ENCODE measurements around the gene CLSTN2.
A peak's percentile ranks its signal among the peaks of the same experiment; 100 is the strongest.

CLSTN2 gene

DNA sequence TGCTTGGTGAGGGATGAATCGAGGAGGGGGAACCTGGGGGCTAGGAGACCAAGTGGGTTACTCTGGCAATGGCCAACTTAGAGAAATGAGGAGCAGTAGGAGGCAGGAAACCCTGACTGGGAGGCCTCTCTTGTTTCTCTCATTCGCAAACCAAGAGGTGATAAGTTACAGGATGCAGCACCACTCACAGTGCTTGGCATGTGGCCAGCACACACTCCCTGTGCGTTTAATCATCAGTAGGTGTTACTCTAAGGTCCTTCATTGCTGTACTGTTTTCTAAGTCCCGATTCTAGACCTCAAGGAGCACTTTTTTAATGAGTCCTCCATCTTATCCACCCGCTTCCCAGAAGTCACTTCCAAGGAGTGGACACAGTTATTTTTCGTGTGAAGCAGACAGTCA lies 428.8 kb downstream of the CLSTN2 start:
- in situ Hi-C loops (cut with MboI; ENCODE audit: low sequenced_read_pairs) = no loop called here
- no peaks in the 10 kb centered on the region for H3K27me3 ChIP-seq (ENCODE audit: low read depth)
- DNase-seq (ENCODE audit: low spot score in 2 of 2) = no peak
- no peaks in the 10 kb centered on the region for H3K4me1 ChIP-seq
- H3K9me3 ChIP-seq = no peaks in the 10 kb centered on the region
- no peaks in the 10 kb centered on the region for H3K36me3 ChIP-seq (replicated peaks)
- H3K4me3 ChIP-seq = no peak overlapping the region

DNA sequence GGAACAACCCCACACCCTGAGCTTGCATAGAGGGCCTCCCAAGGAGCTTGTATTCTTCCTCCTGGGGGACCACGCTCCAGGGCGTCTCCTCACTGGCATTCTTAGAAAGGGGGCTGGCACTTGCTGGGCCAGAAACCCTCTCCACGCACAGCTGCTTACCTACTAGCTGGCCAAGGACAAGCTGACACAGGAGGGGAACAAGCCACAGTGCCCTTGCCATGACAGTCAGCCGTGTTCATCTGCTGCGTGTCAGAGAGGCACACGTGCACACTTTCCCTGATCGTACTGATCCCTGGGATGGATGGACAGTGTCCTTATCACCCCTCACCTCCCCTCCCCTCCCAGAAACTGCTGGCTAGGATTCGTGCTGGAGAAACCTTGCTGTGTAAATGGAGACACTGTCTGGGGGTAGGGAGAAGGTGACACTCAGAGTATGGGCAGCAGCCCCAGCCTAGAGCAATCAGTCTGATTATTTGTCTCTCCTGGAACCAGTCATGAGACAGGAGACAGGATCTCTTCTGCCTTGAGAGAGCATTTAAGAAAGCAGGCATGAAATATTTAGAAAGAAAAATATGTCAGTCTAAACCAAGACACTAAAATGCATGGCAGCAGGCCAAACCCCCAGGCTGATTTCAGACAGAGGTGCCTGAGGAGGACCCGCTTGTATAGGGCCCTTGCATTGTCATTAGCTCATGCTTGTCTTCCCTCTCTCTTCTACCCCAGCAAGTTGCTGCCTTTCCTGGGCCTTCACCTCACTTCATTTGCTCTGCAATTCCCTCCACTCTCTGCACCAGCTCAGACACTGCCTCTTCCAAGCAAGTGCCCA lies 431.1 kb downstream of the CLSTN2 start:
- Histone ChIP-seq H3K4me3 (no peak overlapping the region), H3K27me3 (ENCODE audit: low read depth) (no peaks in the 10 kb centered on the region), H3K36me3 (replicated peaks) (no peaks in the 10 kb centered on the region), H3K9me3 (no peaks in the 10 kb centered on the region), H3K4me1 (no peaks in the 10 kb centered on the region)
- in situ Hi-C loops (cut with MboI; ENCODE audit: low sequenced_read_pairs) = no loop called here
- DNase-seq (ENCODE audit: low spot score in 2 of 2) = peak in 1 of 2 experiments; percentile 47

DNA sequence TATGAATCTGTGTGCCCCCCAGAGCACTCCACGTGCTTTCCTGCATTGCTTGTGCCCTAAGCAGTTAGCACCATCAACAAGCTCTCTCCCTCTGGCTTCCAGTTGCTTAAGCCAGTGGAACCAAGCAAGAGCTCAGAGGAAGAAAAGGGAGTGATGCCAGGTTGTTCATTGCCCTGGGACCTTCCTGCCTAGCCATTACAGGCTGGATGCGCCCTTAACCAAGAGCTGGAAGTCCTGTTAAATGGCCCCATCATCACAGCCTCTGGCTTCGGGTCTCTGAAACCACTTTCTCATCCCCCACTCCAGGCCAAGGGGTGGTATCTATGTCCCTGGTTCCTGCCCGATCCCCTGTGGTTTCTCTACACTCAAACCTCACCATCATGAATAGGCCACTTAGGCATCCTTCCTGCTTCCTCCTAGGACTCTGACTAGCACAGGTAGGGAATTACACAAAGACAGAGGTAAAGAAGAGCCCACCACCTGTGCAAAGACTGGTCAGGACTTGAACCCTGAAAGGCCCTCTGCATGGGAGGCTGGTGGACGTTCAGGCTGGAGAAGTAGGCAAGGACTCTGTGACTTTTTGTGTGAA lies 433.3 kb downstream of the CLSTN2 start:
- Histone ChIP-seq H3K36me3 (replicated peaks) (no peaks in the 10 kb centered on the region), H3K4me3 (no peak overlapping the region), H3K27me3 (ENCODE audit: low read depth) (no peaks in the 10 kb centered on the region), H3K9me3 (no peaks in the 10 kb centered on the region), H3K4me1 (no peaks in the 10 kb centered on the region)
- DNase-seq (ENCODE audit: low spot score in 2 of 2) = no peak
- in situ Hi-C loops (cut with MboI; ENCODE audit: low sequenced_read_pairs) = no loop called here

DNA sequence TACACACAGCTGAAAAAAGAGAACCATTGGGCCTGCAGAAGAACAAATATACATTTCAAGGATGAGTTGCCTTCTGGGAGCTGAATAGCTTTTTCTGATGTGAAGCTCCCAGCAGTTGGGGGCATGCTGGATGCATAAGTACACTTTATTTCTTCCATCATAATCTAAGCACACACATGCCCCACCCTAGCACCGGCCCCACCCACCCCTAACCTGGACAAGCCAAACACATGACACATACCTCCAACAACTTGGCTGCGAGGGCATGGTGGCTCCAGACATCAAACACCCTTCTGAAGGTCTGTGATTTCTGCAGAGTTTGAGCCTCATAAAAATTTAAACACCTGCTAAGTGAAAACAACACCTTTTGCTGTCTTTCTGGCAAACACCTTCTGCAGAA lies 435.7 kb downstream of the CLSTN2 start:
- DNase-seq (ENCODE audit: low spot score in 2 of 2) = no peak
- H3K4me3 ChIP-seq = no peak overlapping the region
- H3K36me3 ChIP-seq (replicated peaks) = no peaks in the 10 kb centered on the region
- no peaks in the 10 kb centered on the region for H3K27me3 ChIP-seq (ENCODE audit: low read depth)
- H3K4me1 ChIP-seq = no peaks in the 10 kb centered on the region
- H3K9me3 ChIP-seq = no peaks in the 10 kb centered on the region
- in situ Hi-C loops (cut with MboI; ENCODE audit: low sequenced_read_pairs) = no loop called here

DNA sequence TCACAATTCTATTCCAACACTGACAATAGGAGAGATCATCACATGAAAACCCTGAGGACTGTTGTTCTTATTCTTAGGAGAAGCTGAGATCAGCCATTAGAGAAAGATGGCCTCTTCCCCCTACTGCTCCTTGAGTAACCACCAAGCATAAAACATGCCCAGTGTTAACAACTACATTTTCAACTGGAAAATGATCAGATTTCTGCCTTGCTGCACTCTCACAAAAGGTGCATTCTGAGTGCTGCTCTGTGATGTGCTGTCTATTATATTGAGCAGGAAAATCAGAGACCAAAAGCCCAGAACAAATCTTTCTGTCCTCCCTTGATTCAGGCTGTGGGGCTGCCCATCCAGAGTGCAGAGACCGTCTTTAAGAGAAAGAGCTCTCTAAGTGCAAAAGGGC lies 438.2 kb downstream of the CLSTN2 start:
- Histone ChIP-seq H3K4me3 (no peak overlapping the region), H3K4me1 (no peaks in the 10 kb centered on the region), H3K27me3 (ENCODE audit: low read depth) (no peaks in the 10 kb centered on the region), H3K9me3 (no peaks in the 10 kb centered on the region), H3K36me3 (replicated peaks) (no peaks in the 10 kb centered on the region)
- DNase-seq (ENCODE audit: low spot score in 2 of 2) = no peak
- in situ Hi-C loops (cut with MboI; ENCODE audit: low sequenced_read_pairs) = no loop called here

DNA sequence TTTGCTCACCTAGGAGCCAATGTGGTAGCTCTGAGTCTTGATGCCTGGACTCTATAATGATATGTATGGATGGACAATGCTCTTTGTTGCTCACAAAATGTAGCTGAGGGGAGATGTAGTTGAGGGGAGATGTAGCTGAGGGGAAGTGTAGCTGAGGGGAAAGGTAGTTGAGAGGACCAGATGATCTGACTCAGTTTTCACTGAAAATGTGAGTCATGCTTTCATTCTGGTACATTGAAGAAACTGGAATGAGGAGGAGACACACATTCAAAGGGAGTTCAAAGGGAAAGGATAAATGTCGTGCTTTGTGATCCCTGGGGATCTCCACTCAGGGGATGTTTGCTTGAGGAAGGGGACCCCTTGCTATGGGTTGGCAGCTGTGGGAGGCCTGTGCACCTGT lies 440.0 kb downstream of the CLSTN2 start:
- no peaks in the 10 kb centered on the region for H3K4me1 ChIP-seq
- no peaks in the 10 kb centered on the region for H3K9me3 ChIP-seq
- in situ Hi-C loops (cut with MboI; ENCODE audit: low sequenced_read_pairs) = no loop called here
- no peak overlapping the region for H3K4me3 ChIP-seq
- no peaks in the 10 kb centered on the region for H3K36me3 ChIP-seq (replicated peaks)
- no peaks in the 10 kb centered on the region for H3K27me3 ChIP-seq (ENCODE audit: low read depth)
- DNase-seq (ENCODE audit: low spot score in 2 of 2) = no peak

DNA sequence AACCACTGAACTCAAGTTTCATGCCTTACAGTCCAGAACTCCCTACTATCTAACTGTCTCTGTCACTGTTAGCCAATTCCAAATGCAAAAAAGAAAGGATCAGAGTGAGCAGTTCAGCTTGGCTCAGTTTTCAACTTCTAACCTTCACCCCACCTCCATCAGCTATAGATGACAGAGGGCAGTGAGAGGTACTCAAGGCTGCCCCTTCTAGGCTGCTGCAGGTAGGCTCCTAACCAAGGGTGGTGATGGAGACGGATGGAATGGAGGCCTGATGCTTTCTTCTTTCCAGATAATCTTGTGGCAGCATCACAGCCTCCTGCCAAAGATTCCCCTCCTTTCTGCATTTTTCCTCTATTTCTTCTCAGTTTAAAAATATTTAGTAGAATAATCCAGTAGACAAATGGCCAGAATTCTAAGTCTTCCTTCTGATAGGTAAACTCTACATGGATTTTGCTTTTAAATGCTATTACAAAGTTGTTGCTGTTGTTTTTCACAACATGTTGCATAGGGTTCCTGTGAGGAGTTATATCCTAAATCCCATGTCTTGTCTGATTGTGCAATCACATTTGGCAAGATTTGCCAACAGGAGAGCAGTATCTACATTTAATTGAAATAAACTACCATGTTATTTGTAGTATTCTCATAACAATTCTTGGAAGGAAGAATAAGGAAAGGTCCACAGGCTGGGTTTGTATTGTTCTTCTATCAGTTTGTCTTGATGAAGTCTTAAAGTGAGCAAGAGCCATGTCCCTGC lies 441.3 kb downstream of the CLSTN2 start:
- DNase-seq (ENCODE audit: low spot score in 2 of 2) = no peak
- H3K27me3 ChIP-seq (ENCODE audit: low read depth) = no peaks in the 10 kb centered on the region
- H3K9me3 ChIP-seq = no peaks in the 10 kb centered on the region
- in situ Hi-C loops (cut with MboI; ENCODE audit: low sequenced_read_pairs) = no loop called here
- H3K36me3 ChIP-seq (replicated peaks) = no peaks in the 10 kb centered on the region
- H3K4me1 ChIP-seq = no peaks in the 10 kb centered on the region
- H3K4me3 ChIP-seq = no peak overlapping the region

DNA sequence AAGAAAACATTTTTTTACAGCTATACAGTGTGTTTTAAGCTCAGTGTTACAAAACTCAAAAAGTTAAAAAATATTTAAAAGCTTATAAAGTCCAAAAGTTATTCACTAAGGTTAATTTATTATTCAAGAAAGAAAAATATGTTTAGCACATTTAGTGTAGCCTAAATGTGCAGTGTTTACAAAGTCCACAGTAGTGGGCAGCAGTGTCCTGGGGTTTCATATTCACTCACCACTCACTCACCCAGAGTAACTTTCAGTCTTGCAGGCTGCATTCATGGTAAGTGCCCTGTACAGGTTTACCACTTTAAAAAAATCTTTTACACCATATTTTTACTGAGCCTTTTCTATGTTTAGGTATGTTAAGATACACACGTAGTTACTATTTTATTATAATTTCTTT lies 442.7 kb downstream of the CLSTN2 start:
- Histone ChIP-seq H3K9me3 (no peaks in the 10 kb centered on the region), H3K4me1 (no peaks in the 10 kb centered on the region), H3K4me3 (no peak overlapping the region), H3K36me3 (replicated peaks) (no peaks in the 10 kb centered on the region), H3K27me3 (ENCODE audit: low read depth) (no peaks in the 10 kb centered on the region)
- in situ Hi-C loops (cut with MboI; ENCODE audit: low sequenced_read_pairs) = no loop called here
- no peak for DNase-seq (ENCODE audit: low spot score in 2 of 2)

DNA sequence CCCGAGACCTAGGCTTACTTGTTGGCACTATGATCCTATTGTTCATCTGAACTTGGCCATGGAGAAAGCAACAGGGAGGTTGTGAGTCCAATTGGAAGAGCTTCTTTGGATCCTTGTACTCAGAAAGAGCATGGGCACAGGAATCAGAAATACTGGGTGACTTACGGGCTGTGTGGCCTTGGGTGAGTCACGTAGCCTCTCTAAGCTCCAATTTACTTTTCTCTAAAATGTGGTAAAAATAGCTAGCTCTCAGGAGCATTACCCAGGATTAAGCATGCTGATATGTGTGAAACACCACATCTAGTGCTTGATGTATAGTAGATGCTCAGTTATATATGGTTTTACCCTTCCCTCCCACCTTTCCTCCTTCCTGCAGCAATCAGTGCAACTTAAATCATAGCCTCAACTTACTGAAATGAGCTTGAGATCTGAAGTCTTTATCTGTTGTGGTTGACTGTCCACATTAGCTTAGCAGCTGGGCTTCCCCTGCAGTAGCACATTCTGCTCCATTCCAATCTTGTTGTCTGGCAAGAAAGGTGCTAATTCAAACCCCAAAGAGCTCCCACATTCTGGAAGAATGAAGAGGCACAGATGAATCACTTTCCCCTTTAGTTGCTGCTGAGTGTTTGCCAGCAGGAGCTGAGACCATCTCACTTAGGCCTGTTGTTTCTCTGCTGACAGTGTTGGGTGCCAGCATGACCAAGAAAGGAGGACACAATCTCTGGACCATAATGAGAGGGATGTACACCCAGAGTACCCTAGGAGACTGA lies 443.8 kb downstream of the CLSTN2 start:
- no peaks in the 10 kb centered on the region for H3K27me3 ChIP-seq (ENCODE audit: low read depth)
- DNase-seq (ENCODE audit: low spot score in 2 of 2) = no peak
- in situ Hi-C loops (cut with MboI; ENCODE audit: low sequenced_read_pairs) = no loop called here
- H3K36me3 ChIP-seq (replicated peaks) = no peaks in the 10 kb centered on the region
- H3K4me1 ChIP-seq = 0 out of 2 replicates have a peak, but pooled peaks cover 3% of the 10 kb centered on the region
- no peaks in the 10 kb centered on the region for H3K9me3 ChIP-seq
- H3K4me3 ChIP-seq = no peak overlapping the region

DNA sequence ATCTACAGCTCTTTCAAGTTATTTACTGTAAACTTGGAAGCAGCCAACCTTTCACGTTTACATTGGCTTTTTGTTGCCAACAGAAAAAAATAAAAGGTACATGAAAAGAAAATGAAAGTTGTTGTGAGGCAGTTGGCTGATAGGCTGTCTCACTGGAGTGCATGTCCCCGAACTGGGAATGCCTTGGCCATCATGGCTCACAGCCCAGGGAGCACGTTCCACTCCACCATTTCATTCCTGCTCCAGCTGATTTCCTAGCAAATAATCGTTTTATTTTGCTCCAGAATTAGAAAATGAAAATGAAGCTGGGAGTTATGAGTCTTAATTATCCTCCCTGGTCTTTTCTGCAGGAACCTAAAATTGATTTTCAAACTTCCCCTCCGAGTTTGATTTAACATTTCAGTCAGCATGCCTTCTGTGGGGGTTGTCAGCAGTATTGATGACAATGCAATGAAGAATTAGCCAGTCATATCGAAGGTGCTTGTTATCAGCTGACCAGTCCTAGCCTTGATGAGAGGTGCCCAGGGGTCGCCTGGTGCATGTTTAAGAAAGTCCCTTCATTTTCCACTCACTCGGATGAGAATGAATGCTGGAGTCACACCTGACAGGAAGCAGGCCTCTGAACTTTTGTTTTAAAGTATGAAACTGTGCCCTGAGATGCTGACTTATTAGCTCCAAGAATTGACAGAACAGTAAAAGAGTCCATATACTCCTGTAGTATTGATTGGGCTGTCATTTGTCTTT lies 449.2 kb downstream of the CLSTN2 start:
- Histone ChIP-seq H3K36me3 (replicated peaks) (no peaks in the 10 kb centered on the region), H3K9me3 (no peaks in the 10 kb centered on the region), H3K4me3 (no peak overlapping the region), H3K27me3 (ENCODE audit: low read depth) (no peaks in the 10 kb centered on the region), H3K4me1 (0 out of 2 replicates have a peak, but pooled peaks cover 3% of the 10 kb centered on the region)
- in situ Hi-C loops (cut with MboI; ENCODE audit: low sequenced_read_pairs) = no loop called here
- no peak for DNase-seq (ENCODE audit: low spot score in 2 of 2)

DNA sequence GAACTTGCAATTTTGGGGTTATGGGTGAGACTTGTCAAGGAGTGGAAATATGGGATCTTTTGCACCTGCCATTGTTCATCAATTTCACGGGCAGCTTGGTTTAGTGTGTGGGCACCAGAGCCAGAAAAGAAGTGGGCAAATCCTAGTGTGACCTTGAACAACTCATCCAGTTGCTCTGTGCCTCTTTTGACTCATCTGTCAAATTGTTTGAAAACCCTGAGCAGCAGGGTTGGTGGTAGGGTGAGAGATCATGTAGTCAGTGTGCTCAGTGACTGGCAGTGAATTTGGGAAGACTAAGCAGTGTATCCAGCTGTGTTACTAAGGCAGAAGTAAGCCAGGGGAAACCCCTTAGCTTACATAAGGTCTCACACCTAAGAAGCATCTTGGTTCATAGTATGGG lies 449.9 kb downstream of the CLSTN2 start:
- Histone ChIP-seq H3K27me3 (ENCODE audit: low read depth) (no peaks in the 10 kb centered on the region), H3K36me3 (replicated peaks) (no peaks in the 10 kb centered on the region), H3K4me1 (0 out of 2 replicates have a peak, but pooled peaks cover 3% of the 10 kb centered on the region), H3K4me3 (no peak overlapping the region), H3K9me3 (no peaks in the 10 kb centered on the region)
- in situ Hi-C loops (cut with MboI; ENCODE audit: low sequenced_read_pairs) = no loop called here
- no peak for DNase-seq (ENCODE audit: low spot score in 2 of 2)

DNA sequence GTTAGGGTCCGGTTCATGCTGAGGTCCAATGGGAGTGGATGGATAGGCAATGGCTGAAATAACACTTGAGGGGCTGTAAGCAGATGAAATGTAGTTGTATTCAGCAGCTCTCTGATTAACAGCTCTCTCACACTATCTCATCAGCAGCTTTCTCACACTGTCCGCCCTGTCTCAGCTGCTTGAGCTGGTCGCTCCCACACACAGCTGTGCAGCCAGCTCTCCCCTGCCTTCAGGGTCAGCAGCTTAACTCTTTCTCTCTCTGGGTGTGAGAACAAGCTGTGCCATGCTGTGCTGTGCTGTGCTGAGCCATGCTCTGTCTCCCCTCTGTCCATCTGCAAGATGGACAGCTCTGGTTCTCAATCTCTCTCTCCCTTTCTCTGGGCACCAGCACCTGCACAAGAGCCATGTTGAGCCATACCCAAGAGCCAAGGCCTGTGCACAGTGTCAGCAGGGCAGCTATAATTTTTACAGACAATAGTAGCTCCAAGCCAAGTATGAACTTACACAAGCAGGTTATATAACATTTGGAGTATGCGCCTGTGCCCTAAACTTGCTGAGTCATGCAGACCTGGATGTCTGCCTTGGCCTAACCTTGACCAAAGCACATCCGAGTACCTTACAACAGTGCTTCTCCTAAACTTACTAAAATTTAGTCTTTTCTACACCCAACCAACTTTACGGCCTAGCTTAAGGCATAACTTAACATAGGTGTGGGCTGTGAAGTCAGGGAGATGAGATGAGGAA lies 451.5 kb downstream of the CLSTN2 start:
- no peaks in the 10 kb centered on the region for H3K36me3 ChIP-seq (replicated peaks)
- 0 out of 2 replicates have a peak, but pooled peaks cover 3% of the 10 kb centered on the region for H3K4me1 ChIP-seq
- no peaks in the 10 kb centered on the region for H3K27me3 ChIP-seq (ENCODE audit: low read depth)
- no peak overlapping the region for H3K4me3 ChIP-seq
- DNase-seq (ENCODE audit: low spot score in 2 of 2) = no peak
- no peaks in the 10 kb centered on the region for H3K9me3 ChIP-seq
- in situ Hi-C loops (cut with MboI; ENCODE audit: low sequenced_read_pairs) = no loop called here
